Choroid plexus epithelial cell (primary cell): ENCODE results near the gene GBF1.

Experiments used
- DNase-seq: peaks from one replicate; pipeline ENCODE4 v3.0.0-alpha.2; 2010; ENCODE audit warnings: low read depth
- H3K4me3 ChIP-seq: 2 replicates; pipeline ENCODE4 v1.5.1; 2011; ENCODE audit warnings: low read depth, mild to moderate bottlenecking, control low read depth, low read length, moderate library complexity
- CTCF ChIP-seq: conservative IDR thresholded peaks from 2 replicates; pipeline ENCODE4 v1.5.1; 2011; ENCODE audit warnings: low read depth, mild to moderate bottlenecking, control low read depth, inconsistent platforms, low read length, moderate library complexity

Gene GBF1

DNA sequence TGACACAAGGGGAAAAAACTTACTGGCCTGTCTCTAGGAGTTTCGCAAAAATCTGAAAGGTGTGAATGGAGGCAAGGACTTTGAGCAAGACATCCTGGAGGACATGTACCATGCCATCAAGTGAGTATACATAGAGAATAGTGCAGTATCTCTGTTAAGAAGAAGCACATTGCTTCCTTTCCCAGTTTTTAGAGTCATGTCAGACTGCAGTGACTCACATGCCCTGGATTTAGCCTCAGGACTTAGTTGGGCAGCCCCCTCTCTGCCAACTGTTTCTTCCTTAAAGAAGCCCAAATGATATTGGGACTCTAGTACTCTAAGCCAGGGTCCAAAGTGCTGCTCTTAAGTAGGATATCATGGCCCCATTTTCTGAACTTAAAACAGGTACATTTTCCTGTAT, 122.1 kb downstream of the GBF1 start:
- TF ChIP-seq CTCF: no peak
- H3K4me3 ChIP-seq: no peak overlapping the region
- DNase-seq: no peak

DNA sequence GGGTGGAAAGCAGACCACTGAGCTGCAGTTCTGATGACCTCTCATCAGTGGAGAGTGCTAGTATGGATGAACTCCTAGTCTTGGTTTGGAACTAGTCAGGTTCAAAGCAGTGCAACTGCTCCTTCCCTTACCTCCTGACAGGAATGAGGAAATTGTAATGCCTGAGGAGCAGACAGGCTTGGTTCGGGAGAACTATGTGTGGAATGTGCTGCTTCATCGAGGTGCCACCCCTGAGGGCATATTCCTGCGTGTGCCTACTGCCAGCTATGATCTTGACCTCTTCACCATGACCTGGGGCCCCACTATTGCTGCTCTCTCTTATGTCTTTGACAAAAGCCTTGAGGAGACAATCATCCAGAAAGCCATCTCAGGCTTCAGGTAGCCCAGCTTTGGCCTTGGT, 122.7 kb downstream of the GBF1 start:
- H3K4me3 ChIP-seq: no peak overlapping the region
- TF ChIP-seq CTCF: no peak
- no peak for DNase-seq

- no peak for DNase-seq
- H3K4me3 ChIP-seq: no peak overlapping the region
- no peak for TF ChIP-seq CTCF
Measured at GRCh38 chr10:102371295-102371694, 126.0 kb downstream of the GBF1 start.

DNA sequence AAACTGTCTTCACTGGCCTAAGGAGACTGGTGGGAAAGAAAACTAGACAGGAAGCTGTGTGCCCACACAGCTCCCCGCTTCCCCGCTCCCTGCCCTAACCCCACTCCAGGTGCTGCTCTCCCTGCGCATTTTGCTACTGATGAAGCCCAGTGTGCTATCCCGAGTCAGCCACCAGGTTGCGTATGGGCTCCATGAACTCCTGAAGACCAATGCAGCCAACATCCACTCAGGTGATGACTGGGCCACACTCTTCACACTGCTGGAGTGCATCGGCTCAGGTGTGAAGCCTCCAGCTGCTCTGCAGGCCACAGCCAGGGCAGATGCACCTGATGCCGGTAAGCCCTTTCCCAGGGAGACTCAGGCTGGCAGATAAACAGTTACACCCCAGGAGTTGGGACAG, 129.9 kb downstream of the GBF1 start:
- peak; percentile 40 for TF ChIP-seq CTCF
- no peak overlapping the region for H3K4me3 ChIP-seq
- no peak for DNase-seq

DNA sequence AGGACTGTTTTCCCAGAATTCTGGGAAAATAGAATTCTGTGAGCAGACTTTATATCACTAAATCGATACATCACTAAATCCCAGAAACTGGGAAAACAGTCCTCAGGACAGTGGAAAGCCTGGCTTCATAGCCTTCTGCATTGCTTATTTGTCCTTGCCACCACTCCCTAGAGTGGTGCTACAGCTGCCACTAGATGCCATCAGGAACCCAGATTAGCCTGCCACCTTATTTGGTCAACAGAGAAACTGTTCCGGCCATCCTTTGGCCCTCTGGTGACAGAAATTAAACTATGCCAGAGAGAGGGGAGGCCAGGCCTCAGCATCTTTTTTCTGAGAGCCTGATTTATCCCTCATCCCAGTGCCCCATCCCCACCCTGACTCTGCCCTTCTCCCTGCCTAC, 130.5 kb downstream of the GBF1 start:
- no peak overlapping the region for H3K4me3 ChIP-seq
- no peak for TF ChIP-seq CTCF
- DNase-seq: no peak

- no peak overlapping the region for H3K4me3 ChIP-seq
- no peak for DNase-seq
- no peak for TF ChIP-seq CTCF
Measured at GRCh38 chr10:102376901-102377300, 131.6 kb downstream of the GBF1 start.

DNA sequence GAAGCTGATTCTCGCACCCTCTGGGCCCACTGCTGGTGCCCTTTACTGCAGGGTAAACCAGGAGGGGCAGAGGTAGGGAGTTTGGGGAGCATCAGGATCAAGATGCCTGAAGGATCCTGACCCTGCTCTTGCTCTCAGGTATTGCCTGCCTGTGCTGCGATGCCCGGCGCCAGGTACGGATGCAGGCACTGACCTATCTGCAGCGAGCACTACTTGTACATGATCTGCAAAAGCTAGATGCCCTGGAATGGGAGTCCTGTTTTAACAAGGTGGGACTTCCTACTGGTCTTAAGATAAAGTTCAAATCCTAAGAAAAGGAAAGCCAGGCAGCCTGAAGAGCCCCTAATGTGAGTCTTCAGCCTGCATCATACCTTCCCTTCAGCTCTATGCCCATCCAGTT, 134.1 kb downstream of the GBF1 start:
- H3K4me3 ChIP-seq: no peak overlapping the region
- no peak for DNase-seq
- no peak for TF ChIP-seq CTCF
